DMS79 (cell line): Measurements from ENCODE around the gene SKI.

Source experiments
- DNase-seq: peaks from one replicate; lab custom pipeline; 2025; lab: John Stamatoyannopoulos, UW

SKI gene

DNA sequence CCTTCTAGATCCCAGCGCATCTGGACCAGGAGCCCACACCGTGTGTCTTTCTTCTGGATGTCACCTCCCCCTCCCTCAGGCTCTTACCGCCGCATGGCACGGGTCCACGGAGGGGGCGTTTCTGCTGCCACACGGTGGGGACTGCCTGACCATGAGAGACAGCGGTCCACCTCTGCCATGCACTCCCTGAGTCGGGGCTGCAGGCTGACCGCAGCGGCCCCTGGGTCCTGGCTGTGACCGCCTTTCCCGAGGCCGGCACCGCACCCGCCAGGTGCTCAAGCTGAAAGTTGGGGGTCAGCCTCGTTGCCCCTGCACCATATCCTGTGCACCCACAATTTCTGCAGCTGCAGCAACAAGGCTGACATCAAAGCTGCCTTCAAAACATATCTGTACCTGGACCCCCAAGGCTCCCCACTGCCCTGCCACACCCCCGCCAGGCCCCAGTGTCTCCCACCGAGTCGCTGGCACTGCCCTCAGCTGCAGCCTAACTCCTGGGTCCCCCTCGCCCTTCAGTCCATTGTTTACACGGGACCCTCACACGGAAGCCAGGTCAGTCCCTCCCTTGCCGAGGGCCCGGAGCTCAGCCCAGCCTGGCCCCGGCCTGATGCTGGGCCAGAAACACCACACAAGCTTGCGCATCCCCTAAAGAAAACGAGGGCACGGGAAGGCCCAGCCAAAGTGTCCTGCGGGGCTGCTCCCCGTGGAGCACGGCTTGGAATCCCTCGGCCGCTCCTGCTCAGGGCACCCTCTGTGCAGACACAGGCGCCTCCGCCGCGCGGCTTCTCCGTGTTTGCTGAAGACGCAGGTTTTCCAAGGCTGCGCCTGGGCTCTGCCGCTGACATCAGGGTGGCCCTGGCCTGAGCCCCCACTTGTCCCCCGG, 111.3 kb downstream of the SKI start:
- DNase-seq = no peak

DNA sequence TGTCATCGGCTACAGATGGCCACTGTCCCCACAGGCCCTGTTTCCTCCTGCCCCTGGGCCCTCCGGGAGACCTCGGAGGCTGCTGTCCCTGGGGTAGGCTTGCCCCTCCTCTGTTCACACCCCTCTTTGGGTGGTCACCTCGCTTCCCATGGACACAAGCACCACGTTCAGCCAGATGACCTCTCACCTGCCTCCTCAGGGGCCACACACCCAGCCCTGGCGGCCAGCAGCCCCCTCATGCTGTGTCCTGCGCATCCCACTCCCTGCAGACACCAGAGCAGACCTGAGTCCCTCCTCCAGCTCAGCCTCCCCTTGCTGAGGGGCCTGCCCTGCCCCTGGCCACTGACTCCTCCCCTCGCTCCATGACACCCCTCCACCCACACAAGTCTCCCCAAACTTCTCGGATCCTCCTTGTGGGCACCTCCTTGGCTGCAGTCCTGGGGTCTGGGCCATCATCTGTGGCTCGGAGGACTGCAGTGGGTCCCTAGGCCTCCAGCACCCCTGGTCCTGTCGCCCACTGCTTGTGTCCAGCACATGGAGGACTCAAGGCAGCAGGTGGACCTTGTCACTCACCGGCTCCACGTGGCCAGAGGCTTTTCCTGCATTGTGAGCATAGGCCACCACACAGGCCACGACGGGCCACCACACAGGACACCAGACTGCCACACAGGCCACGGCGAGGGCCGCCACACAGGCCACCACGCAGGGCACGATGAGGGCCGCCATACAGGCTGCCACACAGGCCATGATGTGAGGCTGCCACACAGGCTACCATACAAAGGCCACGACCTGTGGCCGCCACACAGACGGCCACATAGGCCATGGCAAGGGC, 112.2 kb downstream of the SKI start:
- DNase-seq = no peak

DNA sequence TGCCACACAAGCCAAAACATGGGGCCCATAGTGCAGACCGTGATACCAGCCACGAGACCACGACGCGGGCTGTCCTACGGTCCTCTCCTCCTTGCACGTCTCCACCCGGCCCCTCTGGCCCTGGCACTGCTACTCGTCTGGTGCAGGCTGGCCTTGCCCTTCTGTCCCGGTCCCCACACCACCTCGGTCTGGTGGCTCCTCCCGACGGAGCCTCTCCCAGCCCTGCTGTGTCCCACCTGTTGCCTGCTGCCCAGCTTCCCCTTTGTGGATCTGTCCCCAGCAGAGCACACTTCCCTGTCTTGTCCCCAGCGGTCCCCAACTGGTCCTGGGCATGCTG, 112.8 kb downstream of the SKI start:
- no peak for DNase-seq

DNA sequence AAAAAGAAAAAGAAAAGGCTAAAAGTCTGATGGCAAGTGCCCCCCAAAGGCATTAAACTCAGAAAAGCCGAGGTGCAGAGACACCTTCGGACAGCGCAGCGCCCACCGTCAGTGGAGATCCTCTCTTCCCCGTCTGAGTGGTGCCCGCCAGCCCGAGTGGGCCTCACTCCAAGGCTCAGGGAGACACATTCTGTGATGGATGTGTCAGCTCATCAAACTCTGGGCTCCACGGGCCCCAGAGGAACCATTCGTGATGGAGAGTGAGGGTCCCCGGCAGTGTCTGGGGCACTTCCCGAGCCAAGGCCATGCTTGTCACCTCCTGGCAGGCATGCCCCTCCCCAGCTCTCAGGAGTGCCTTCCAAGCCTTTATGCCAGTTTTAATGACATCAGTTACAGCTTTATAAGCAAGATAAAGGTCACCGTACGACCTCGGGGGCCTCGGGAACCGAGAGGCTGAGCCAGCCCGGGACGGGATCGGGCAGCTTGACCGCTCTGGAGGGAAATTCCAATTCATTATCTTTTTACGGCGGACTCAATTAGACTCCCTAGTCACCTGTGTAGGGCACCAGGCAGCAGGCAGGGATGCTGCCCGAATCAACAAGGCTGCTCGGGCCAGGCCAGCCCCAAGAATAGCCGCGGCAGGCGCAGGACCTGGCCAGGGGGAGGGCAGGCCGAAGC, 113.7 kb downstream of the SKI start:
- DNase-seq = no peak

DNA sequence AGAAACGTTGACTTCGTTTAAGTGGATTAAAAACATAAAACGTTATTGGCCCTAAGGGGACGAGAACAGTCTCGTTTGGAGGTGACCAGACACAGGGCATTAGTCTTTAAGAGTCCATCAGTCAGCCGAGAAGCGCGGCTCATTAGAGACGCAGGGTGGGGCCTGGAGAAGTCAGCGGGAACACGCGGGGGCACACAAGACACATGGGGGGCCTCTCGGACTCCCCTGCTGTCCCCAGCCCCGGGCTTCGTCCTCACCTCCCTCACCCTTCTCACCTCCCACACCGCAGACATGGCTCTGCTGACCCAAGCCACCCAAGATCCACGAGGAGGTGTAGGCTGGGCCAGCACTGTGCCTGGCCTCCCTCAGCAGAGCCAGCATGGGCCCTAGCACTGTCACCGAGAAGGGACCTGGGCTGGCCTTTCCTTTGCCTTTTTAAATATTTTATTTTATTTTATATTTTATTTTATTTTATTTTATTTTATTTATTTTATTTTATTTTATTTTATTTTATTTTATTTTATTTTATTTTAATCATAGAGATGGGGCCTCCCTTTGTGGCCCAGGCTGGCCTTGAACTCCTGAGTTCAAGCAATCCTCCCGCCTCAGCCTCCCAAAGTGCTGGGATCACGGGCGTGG, 114.4 kb downstream of the SKI start:
- DNase-seq = no peak

DNA sequence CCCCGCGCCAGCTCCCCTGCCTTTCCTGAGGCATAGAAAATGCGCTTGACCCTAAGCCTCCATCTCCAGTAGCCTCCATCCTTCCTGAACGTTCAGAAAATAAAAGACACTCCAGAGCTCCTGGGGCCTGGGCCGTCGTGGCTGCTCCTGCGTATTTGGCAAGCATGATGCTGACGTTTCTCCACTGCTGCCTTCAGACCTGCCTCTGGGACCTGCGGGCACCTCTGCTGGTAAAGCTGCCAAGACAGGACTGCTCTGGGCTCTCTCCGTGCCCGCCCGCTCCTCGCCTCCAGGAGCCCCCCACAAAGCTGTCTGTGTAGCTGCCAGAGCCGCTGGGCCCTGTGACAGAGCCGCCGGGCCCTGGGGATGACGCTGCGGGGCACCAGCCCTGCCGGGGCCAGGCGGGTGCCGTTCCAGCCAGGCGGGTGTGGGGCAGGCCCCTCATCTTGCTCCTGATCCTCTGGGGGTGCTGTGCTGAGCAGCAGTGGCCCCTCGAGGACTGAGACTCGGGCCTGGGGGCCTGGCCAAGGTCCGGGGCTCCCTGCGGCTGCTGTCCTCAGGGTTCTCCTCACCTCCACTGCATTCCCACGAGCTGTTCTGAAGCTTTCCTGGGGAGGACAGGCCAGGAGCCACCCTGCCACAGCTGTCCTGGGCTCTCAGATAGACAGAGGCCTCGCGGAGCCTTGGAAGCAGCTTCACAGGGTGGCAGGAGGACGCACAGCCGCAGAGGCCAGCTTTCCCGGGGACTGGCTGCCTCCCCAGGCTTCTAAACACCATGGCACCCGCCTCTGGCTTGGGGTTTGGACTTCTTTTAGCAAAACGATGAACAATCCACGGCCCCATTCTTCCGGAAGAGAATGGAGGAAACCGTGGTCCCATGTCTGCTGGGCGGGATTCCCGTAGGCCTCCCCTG, 115.2 kb downstream of the SKI start:
- DNase-seq = no peak

DNA sequence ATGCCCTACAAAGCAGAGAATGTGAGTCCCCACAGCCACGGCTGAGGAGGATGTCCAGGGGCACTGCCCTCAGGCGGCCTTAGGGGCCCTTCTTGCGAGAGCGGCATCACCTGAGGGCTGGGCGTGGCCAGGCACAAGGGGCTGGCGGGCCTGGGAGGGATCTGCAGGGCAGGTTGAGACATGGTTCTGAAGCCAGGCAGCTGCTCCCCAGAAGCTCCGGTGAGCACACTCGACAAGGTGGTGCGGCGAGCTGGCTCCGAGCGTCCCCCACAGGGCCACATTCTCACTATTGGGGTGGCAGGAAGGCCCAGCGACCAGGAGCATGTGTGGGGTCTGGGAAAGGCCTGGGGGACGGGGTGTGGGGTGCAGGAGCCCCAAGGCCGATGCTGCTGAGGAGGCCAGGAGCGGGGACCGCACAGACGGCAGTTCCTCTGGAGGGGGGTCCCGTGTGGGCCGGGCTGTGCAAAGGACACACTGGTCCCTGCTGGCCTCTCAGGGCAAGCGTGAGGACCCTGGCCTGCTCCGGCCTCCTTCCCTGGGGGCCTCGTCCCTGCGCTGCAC, 116.1 kb downstream of the SKI start:
- peak; percentile 60 for DNase-seq

DNA sequence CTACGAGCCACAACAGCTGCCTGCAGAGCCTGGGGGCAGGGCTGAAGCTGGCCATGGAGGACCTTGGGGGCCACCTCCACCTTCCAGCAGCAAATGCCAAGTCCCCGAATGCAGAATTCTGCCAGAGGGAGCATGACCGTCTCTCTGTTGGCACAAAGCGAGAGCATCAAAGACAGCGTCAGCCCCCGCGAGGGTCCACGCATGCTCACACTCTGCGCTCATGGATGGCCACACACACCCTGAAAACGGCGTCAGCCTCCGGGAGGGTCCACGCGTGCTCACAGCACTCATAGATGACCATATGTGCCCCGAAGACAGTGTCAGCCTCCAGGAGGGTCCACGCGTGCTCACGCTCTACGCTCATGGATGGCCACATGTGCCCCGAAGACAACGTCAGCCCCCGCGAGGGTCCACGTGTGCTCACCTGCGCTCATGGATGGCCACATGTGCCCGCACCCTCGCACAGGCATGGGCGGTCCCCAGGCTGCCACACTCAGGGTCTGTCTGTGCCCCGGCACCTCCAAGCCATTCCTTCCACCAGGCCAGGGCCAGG, 116.7 kb downstream of the SKI start:
- DNase-seq = no peak

DNA sequence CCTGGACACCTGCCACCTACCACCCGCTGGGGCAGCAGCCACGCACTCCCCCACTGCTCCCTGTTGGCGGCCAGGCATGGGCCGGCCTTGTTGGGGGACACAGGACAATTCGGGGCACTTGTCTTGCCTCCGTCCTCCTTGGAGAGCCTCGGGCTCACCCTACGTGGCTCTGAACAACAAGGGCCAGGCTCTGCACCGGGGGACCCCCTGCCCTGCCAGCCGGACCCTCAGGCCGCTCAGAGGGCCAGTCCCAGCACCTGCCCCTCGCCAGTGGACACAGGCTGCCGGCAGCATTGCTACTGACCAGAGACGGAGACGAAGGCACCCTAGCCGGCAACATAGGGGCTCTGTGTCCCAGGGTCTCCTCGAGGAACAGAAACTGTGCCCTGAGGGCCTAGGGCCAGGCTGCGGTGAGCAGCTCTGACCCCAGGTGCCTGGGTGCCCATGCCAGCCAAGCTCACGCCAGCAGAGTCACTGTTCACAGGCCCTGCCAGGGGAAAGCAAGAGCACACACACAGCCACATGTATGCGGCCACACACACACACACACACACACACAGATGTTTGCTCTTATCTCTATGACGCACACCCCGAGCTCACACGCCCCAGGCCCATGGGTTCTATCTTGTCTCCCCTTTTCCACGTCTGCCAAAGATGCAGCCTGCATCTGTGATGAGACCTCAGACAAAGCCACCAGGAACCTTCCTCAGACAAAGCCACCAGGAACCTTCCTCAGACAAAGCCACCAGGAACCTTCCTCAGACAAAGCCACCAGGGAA, 117.4 kb downstream of the SKI start:
- no peak for DNase-seq

DNA sequence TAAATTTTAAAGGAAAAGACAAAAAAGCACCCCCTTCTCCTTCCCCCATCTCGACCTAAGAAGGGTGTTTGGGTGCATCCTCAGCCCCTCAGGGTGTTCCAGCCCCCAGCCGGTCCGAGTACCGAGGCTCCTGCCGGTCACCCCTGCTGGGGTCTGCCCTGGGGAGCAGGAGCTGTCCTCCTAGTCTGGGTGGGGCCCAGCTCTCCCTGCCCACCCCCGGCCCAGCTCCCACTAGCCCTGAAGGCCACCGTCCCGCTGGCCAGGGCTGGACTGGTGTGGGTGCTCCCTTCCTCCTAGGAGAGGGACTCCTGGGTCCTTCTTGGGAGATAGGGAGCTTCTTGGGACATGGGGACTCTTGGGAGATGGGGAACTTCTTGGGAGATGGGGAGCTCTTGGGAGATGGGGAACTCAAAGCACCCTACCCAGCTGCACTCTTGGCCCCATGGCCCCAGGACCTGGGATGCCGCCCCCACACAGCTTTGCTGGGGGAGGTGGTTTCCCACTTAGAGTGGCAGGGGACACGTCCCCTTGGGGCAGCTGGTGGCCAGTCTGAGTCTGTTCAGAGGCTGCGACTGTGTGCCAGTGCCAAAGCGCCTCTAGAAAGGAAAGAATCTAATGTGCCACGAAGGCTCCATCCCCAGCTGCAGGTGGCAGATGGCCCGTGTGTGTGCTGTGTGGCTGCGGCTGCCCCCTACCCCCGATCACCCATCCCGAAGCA, 118.7 kb downstream of the SKI start:
- DNase-seq = no peak

DNA sequence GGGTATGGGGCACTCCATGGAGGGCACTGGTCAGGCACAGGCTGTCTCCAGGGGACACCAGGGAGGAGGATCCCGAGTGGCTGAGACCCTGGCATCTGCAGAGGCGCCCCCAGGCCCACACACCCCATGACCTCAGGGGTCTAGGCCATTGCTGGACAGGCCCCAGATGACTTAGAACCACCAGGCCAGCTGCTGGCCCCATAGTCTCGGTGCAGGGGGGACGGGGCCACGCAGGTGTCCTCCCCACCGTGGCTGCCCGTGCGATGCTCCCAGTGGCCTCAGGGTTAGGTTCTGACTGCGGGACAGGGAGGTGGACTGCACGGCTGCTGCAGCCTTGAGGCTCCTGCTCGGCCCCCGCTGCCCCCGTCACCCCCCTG, 119.3 kb downstream of the SKI start:
- DNase-seq = no peak

DNA sequence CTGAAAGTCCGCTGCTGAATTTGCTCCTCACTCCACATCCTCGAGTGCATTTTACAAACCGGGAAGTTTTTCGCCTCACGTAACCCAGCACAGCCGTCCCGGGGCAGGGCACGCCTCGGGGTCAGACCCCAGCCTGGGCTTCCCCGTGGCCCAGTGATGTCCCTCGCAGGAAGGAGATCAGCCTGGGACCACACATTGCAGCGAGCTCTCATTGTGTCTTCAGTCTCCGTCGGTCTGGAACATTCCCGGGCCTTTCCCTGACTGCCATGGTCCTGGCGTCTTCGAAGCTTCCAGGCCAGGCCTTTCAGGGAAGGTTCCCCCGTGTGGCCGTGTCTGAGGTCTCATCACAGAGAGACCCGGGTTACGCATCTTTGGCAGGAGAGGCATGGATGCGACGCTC, 119.8 kb downstream of the SKI start:
- no peak for DNase-seq

DNA sequence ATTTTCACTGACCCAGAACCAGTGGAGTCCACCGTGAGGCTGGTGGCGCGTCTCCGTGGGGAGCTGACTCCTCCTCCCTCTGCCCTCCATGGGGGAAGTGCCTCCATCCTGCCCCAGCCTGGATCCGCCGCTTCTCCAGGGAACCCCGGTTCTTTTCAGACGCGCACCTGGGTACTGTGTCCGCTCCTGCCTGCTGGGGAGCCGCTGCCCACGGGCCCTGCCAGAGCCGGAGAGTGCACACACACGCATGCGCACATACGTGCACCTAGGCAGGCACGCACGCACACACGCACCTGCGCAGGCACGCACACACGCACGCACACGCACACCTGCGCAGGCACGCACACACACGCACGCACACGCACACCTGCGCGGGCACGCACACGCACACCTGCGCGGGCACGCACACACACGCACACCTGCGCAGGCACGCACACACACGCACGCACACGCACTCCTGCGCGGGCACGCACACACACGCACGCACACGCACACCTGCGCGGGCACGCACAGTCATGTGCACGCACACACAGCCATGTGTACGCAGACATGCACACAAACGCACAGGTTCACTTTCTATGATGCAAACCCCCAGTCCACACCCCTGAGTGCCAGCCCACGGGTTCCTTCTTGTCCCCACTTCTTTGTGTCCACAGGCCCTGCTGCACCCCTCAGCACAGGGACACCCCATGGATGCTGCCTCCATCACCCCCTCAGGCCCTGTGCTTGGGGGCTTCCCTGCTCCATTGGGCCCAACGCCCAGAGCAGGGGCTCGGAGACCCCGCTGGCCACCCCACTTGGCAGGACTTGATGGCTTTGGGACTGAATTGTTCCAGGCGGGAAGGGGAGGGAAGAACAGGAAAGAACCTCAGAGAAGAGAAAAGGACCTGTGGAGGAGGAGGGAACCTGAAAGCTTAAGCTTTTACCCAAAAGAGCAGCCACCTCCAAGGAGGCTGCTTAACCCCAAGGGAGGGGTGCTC, 120.5 kb downstream of the SKI start:
- no peak for DNase-seq

DNA sequence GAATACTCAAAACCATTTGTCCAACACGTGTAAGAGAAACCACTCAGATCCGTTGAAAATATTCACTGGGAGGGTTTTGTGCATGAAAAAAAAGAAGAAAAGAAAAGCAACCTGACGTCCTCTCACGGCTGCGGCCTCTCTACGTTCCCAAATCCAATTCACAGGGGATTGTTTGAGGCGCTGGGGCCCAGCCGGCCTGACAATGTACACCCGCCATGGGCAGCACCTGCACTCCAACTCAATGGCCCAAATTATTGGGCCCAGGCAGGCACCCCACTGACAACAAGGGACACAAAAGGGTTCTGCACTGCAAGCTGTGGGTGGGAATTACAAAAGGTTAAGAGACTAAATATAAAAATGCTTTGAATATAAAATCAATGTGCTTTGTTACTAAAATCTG, 121.7 kb downstream of the SKI start:
- DNase-seq = no peak

DNA sequence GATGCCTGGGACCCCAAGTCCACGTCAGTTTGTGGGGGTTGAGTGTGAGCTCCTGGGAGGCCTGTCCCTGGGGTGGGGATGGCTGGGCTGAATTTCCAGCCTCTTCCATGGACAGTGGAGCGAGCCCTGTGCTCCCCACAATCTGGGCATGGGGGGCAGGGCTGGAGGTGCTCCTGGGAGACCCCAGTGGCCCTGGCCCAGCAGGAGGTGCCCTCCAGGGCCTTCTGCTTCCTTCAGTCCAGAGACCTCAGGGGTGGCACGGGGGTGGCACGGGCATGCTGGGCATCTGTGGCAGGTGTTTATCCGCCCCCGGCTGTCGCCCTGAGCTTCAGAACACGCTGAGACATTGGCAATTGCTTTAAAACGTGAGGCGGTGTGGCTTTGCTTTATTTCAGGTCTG, 122.4 kb downstream of the SKI start:
- DNase-seq = no peak

DNA sequence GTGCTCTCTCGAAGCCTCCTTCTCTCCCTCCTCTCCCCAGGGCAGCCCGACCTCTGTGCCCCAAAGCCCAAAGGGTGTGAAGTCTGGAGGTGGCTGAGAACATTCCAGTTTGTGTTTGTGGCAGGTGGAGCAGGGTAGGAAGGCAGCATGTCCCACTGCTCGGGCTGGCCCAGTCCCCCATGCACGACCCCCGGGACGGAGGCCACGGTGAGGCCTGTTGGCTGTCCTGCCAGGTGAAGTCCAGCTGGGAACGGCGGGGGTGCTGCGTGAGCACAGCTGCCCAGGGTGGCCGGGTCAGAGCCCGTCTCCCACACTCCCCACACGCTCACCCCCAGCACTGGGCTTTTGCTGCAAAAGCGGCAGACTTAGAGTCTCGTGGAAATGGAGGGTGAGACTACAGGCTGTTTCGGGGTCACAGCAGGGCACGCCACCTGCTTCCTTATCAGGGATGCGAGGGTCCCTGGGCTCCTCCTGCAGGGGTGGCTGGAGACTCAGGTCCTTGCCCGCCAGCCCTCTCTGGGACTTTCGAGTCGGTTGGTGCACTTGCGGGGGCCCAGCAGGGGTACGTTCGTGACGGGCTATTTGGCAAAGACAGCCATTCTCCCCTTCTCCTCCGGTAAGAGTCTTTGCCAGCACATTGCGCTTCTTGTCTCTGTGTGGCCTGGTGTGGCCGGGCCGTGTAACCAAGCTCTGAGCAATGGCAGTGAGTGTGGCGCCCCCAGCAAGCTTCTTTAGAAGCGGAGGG, 123.0 kb downstream of the SKI start:
- no peak for DNase-seq

DNA sequence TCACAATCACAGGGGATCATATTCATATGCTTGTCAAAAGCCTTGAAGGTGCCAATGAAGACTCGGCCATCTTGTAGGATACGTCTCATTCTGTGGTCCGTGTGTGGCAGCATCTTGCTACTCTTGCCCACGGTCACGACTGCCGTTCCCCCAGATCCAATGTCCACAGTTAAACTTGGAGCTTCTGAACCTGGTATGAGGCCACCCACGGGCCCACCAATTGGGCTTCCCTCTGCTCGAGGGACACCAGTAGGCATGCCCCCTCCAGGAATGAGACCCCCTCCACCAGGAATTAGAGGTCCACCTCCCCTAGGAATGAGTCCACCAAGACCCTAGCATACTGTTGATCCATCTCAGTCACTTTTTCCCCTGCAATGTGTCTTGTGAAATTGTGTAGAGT, 123.6 kb downstream of the SKI start:
- DNase-seq = no peak
